ENCODE results near the gene CDK14. TPM values are rescaled to one million over a fixed set of nuclear protein-coding genes. Genes with fewer than 3 reads are reported as not detected.

The CDK14 gene
- total RNA-seq, 2 donors from 2014 or later: 1.9 to 4.9 TPM

GRCh38 chr7:91039033-91039432 lies 442.9 kb downstream of the CDK14 start:
- no peak overlapping the region for H3K27ac ChIP-seq
- H3K9ac ChIP-seq (ENCODE audit: low read depth in 2 of 2, low read length in 2 of 2): no peak overlapping the region
- intact Hi-C loops (cut with DNase I): loop anchor here (5.0 kb wide), 1 partner anchor 582 kb away; no protein-coding TSS in a partner anchor
- no peak overlapping the region for H3K4me3 ChIP-seq
- no peaks in the 10 kb centered on the region for H3K27me3 ChIP-seq
- H3K36me3 ChIP-seq: no peaks in the 10 kb centered on the region
- H3K9me3 ChIP-seq: no peaks in the 10 kb centered on the region
- DNase-seq: no peak
- no peak for TF ChIP-seq CTCF (IDR thresholded peaks at IDR 0.05)
- no peaks in the 10 kb centered on the region for H3K4me1 ChIP-seq

- TF ChIP-seq CTCF (IDR thresholded peaks at IDR 0.05): no peak
- intact Hi-C loops (cut with DNase I): no loop called here
Measured at GRCh38 chr7:91041141-91041540, 445.0 kb downstream of the CDK14 start.

GRCh38 chr7:91041901-91042484 lies 445.9 kb downstream of the CDK14 start:
- Histone ChIP-seq H3K36me3 (no peaks in the 10 kb centered on the region), H3K27me3 (no peaks in the 10 kb centered on the region), H3K27ac (no peak overlapping the region), H3K4me3 (no peak overlapping the region), H3K9me3 (no peaks in the 10 kb centered on the region), H3K4me1 (no peaks in the 10 kb centered on the region), H3K9ac (ENCODE audit: low read depth in 2 of 2, low read length in 2 of 2) (no peak overlapping the region)
- DNase-seq: no peak
- intact Hi-C loops (cut with DNase I): no loop called here
- TF ChIP-seq CTCF (IDR thresholded peaks at IDR 0.05): no peak

More at GRCh38 chr7:91041141-91041540, 445.0 kb downstream of the CDK14 start:
- no peak overlapping the region for H3K4me3 ChIP-seq
- no peaks in the 10 kb centered on the region for H3K9me3 ChIP-seq
- no peaks in the 10 kb centered on the region for H3K4me1 ChIP-seq
- no peaks in the 10 kb centered on the region for H3K27me3 ChIP-seq
- no peak overlapping the region for H3K27ac ChIP-seq
- DNase-seq: no peak
- H3K9ac ChIP-seq (ENCODE audit: low read depth in 2 of 2, low read length in 2 of 2): no peak overlapping the region
- no peaks in the 10 kb centered on the region for H3K36me3 ChIP-seq

GRCh38 chr7:91043186-91043585 lies 447.1 kb downstream of the CDK14 start:
- Histone ChIP-seq H3K4me3 (no peak overlapping the region), H3K36me3 (no peaks in the 10 kb centered on the region), H3K4me1 (no peaks in the 10 kb centered on the region), H3K9ac (ENCODE audit: low read depth in 2 of 2, low read length in 2 of 2) (no peak overlapping the region), H3K27ac (no peak overlapping the region), H3K27me3 (no peaks in the 10 kb centered on the region), H3K9me3 (no peaks in the 10 kb centered on the region)
- intact Hi-C loops (cut with DNase I): no loop called here
- no peak for DNase-seq
- no peak for TF ChIP-seq CTCF (IDR thresholded peaks at IDR 0.05)

GRCh38 chr7:91043924-91044645 lies 448.0 kb downstream of the CDK14 start:
- H3K4me1 ChIP-seq: no peaks in the 10 kb centered on the region
- no peaks in the 10 kb centered on the region for H3K9me3 ChIP-seq
- no peak overlapping the region for H3K4me3 ChIP-seq
- H3K27me3 ChIP-seq: no peaks in the 10 kb centered on the region
- H3K9ac ChIP-seq (ENCODE audit: low read depth in 2 of 2, low read length in 2 of 2): no peak overlapping the region
- no peaks in the 10 kb centered on the region for H3K36me3 ChIP-seq
- no peak for TF ChIP-seq CTCF (IDR thresholded peaks at IDR 0.05)
- intact Hi-C loops (cut with DNase I): no loop called here
- no peak overlapping the region for H3K27ac ChIP-seq
- DNase-seq: no peak

Measured in colonic mucosa (tissue), 4 donors.